GM18498 (cell line): ENCODE data around the gene BSPH1.
"Not testable (repeated sequence)": the region's sequence is repeated elsewhere in the genome, so short reads cannot be mapped to it uniquely, and the experiment has no call there.

Experiments
- ATAC-seq: cut with Tn5 transposase; IDR thresholded peaks from one replicate; pipeline ENCODE4 v1.9.1; 2021; ENCODE audit warnings: mild to moderate bottlenecking, moderate library complexity; ENCODE audit not compliant: unreplicated experiment

BSPH1 gene

GRCh38 chr19:47928581-47928980 lies 63.4 kb downstream of the BSPH1 start:
- ATAC-seq = not testable (repeated sequence)

GRCh38 chr19:47920107-47920506 lies 71.9 kb downstream of the BSPH1 start:
- ATAC-seq = not testable (repeated sequence)
